Mesendoderm (in vitro differentiated cells): ENCODE results near the gene ZFHX2.

Experiments
- DNase-seq: peaks from one replicate; pipeline ENCODE4 v3.0.0; 2013
- H2AK5ac ChIP-seq: 2 replicates; pipeline ENCODE4 v1.6.1; 2013; ENCODE audit warnings: low read length, inconsistent platforms
- H2BK120ac ChIP-seq: 2 replicates; pipeline ENCODE4 v1.6.1; 2013; ENCODE audit warnings: low read depth, mild to moderate bottlenecking, low read length, moderate library complexity, mixed read lengths
- H2BK15ac ChIP-seq: replicated peaks from 2 replicates; pipeline ENCODE4 v1.6.1; 2013; ENCODE audit warnings: low read depth, mild to moderate bottlenecking, moderate library complexity
- H2BK5ac ChIP-seq: 2 replicates; pipeline ENCODE4 v1.6.1; 2013; ENCODE audit warnings: low read length, inconsistent platforms
- H3K18ac ChIP-seq: 2 replicates; pipeline ENCODE4 v1.6.1; 2013; ENCODE audit warnings: mild to moderate bottlenecking, low read length, mixed read lengths
- H3K23ac ChIP-seq: one replicate; pipeline ENCODE4 v1.6.1; 2013; ENCODE audit warnings: low read length
- H3K27ac ChIP-seq: 2 replicates; pipeline ENCODE4 v1.5.1; 2013; ENCODE audit warnings: low read depth, mild to moderate bottlenecking, inconsistent platforms, low read length, moderate library complexity
- H3K27me3 ChIP-seq: 2 replicates; pipeline ENCODE4 v1.6.1; 2013; ENCODE audit warnings: low read length, control low read depth, mild to moderate bottlenecking, inconsistent platforms; ENCODE audit not compliant: insufficient read depth, poor library complexity
- H3K36me3 ChIP-seq: 2 replicates; pipeline ENCODE4 v1.6.1; 2013; ENCODE audit warnings: low read length, inconsistent platforms; ENCODE audit not compliant: control insufficient read depth, insufficient read depth
- H3K4ac ChIP-seq: one replicate; pipeline ENCODE4 v1.6.1; 2013; ENCODE audit warnings: low read depth, mild to moderate bottlenecking, low read length, moderate library complexity
- H3K4me1 ChIP-seq: 2 replicates; pipeline ENCODE4 v1.6.1; 2013; ENCODE audit warnings: low read depth, low read length, inconsistent platforms; ENCODE audit not compliant: control insufficient read depth
- H3K4me2 ChIP-seq: 2 replicates; pipeline ENCODE4 v1.6.1; 2013; ENCODE audit warnings: low read length
- H3K4me3 ChIP-seq: 2 replicates; pipeline ENCODE4 v1.5.1; 2013; ENCODE audit warnings: mild to moderate bottlenecking, low read length
- H3K56ac ChIP-seq: one replicate; pipeline ENCODE4 v1.6.1; 2013; ENCODE audit warnings: low read length
- H3K79me1 ChIP-seq: 2 replicates; pipeline ENCODE4 v1.6.1; 2013; ENCODE audit warnings: low read length, inconsistent platforms
- H3K79me2 ChIP-seq: 2 replicates; pipeline ENCODE4 v1.6.1; 2013; ENCODE audit warnings: mild to moderate bottlenecking, low read length; ENCODE audit not compliant: control insufficient read depth, insufficient read depth
- H3K9ac ChIP-seq: 2 replicates; pipeline ENCODE4 v1.6.1; 2013; ENCODE audit warnings: low read length, inconsistent platforms
- H4K5ac ChIP-seq: one replicate; pipeline ENCODE4 v1.6.1; 2013; ENCODE audit warnings: low read length
- H4K8ac ChIP-seq: one replicate; pipeline ENCODE4 v1.6.1; 2013; ENCODE audit warnings: low read depth, mild to moderate bottlenecking, control low read depth, low read length, moderate library complexity
- whole genome bisulfite sequencing: extraction: QIAGEN DNeasy Blood & Tissue Kit; methylation state at CpG from one replicate; pipeline ENCODE4 v1.1.7; 2013; ENCODE audit warnings: low lambda C conversion rate, missing lambda C conversion rate; ENCODE audit not compliant: insufficient coverage; ENCODE audit errors: extremely low coverage; 5-methylcytosine and 5-hydroxymethylcytosine counted together

The ZFHX2 gene

GRCh38 chr14:23470947-23471346 lies 80.6 kb downstream of the ZFHX2 start:
- H3K9ac ChIP-seq = no peak overlapping the region
- no peak overlapping the region for H3K18ac ChIP-seq
- H2BK15ac ChIP-seq = no peak overlapping the region
- no peak overlapping the region for H4K8ac ChIP-seq
- no peak overlapping the region for H2BK120ac ChIP-seq
- H4K5ac ChIP-seq = no peak overlapping the region
- no peak overlapping the region for H3K23ac ChIP-seq
- H3K4me3 ChIP-seq = no peak overlapping the region
- H3K79me1 ChIP-seq = peaks cover 7% of the 10 kb centered on the region
- no peaks in the 10 kb centered on the region for H3K27me3 ChIP-seq
- no peak overlapping the region for H3K27ac ChIP-seq
- H3K36me3 ChIP-seq = peaks cover 2% of the 10 kb centered on the region
- no peak overlapping the region for H3K4ac ChIP-seq
- H3K4me2 ChIP-seq = no peak overlapping the region
- no peak overlapping the region for H2BK5ac ChIP-seq
- no peak for DNase-seq
- H2AK5ac ChIP-seq = no peak overlapping the region
- WGBS = no CpG with 5 or more reads among the region's 1 CpG
- no peak overlapping the region for H3K56ac ChIP-seq
- peaks cover 10% of the 10 kb centered on the region for H3K79me2 ChIP-seq
- H3K4me1 ChIP-seq = no peaks in the 10 kb centered on the region
